Natural killer cell (primary cell): ENCODE results near the gene CEMIP. TPM values are rescaled to one million over a fixed set of nuclear protein-coding genes. Genes with fewer than 3 reads are reported as not detected.

Experiments used
- ATAC-seq, 3 donors: fragments of 150-1000 bp in 2 of 3; fragments of 200-7000 bp in 1 of 3; cut with Tn5 transposase; 1 replicate in 1 of 3; 2 replicates in 2 of 3; pipeline ENCODE4 v1.10.0; 2021; ENCODE audit warnings: mild to moderate bottlenecking in 2 of 3, moderate library complexity in 2 of 3
- DNase-seq, 2 donors: peaks; one replicate each; pipeline versions ENCODE4 v3.0.0 to v3.0.0-alpha.2; 2013 to 2021; ENCODE audit warnings: mixed read lengths in 1 of 2
- H3K27ac ChIP-seq: one replicate; pipeline ENCODE4 v1.5.1; 2013; ENCODE audit warnings: mild to moderate bottlenecking, low read length
- H3K27me3 ChIP-seq: one replicate; pipeline ENCODE4 v1.6.1; 2013; ENCODE audit warnings: low read length; ENCODE audit not compliant: control insufficient read depth, insufficient read depth
- H3K36me3 ChIP-seq: one replicate; pipeline ENCODE4 v1.6.1; 2013; ENCODE audit warnings: low read length; ENCODE audit not compliant: control insufficient read depth, insufficient read depth
- H3K4me1 ChIP-seq: one replicate; pipeline ENCODE4 v1.6.1; 2013; ENCODE audit warnings: low read length; ENCODE audit not compliant: control insufficient read depth, insufficient read depth
- H3K4me3 ChIP-seq: one replicate; pipeline ENCODE4 v1.5.1; 2013; ENCODE audit warnings: low read length
- H3K9me3 ChIP-seq: one replicate; pipeline ENCODE4 v1.6.1; 2013; ENCODE audit warnings: low read length; ENCODE audit not compliant: control insufficient read depth, insufficient read depth
- H3K27ac Mint-ChIP-seq, 2 donors: one replicate each; pipeline ENCODE4 v1.8.0; 2022; ENCODE audit warnings: mild to moderate bottlenecking in 2 of 2, mixed read lengths in 2 of 2, moderate library complexity in 1 of 2
- H3K27me3 Mint-ChIP-seq, 2 donors: one replicate each; pipeline ENCODE4 v1.8.0; 2022; ENCODE audit warnings: low read depth in 2 of 2, mixed read lengths in 2 of 2
- H3K36me3 Mint-ChIP-seq: one replicate; pipeline ENCODE4 v1.8.0; 2022; ENCODE audit warnings: mixed read lengths
- H3K4me1 Mint-ChIP-seq, 2 donors: one replicate each; pipeline ENCODE4 v1.8.0; 2022; ENCODE audit warnings: mixed read lengths in 2 of 2
- H3K4me3 Mint-ChIP-seq: one replicate; pipeline ENCODE4 v1.8.0; 2022; ENCODE audit warnings: mild to moderate bottlenecking, moderate library complexity, mixed read lengths
- H3K9me3 Mint-ChIP-seq, 2 donors: one replicate each; pipeline ENCODE4 v1.8.0; 2022; ENCODE audit warnings: mixed read lengths in 2 of 2
- WGBS: methylation state at CpG from one replicate; pipeline ENCODE4 v1.1.7; 2013; ENCODE audit warnings: missing lambda C conversion rate; ENCODE audit not compliant: insufficient coverage; 5-methylcytosine and 5-hydroxymethylcytosine counted together
- intact Hi-C: fragments of 100-400 bp; cut with micrococcal nuclease; formaldehyde crosslinking; loops from one replicate; pipeline ENCODE4 v1.14.2; 2022
- total RNA-seq, 4 donors: library from RNA; stranded (reverse); fragments of 120-200 nt in 1 of 4; gene quantifications; one replicate each; pipeline versions ENCODE4 v1.2.3 to v1.2.4, GENCODE V29; 2013 to 2022
- TF ChIP-seq, protein P1 (sequence below): fragments of 200-600 bp; IDR thresholded peaks from one replicate; pipeline ENCODE4 v1.8.0; 2022; ENCODE audit warnings: antibody characterized with exemption

Gene CEMIP
- total RNA-seq, 3 donors from 2014 or later (not counting 1 experiment from before 2014, with no cell fraction given), result 0.07 to 0.82 TPM; not detected in 1

DNA sequence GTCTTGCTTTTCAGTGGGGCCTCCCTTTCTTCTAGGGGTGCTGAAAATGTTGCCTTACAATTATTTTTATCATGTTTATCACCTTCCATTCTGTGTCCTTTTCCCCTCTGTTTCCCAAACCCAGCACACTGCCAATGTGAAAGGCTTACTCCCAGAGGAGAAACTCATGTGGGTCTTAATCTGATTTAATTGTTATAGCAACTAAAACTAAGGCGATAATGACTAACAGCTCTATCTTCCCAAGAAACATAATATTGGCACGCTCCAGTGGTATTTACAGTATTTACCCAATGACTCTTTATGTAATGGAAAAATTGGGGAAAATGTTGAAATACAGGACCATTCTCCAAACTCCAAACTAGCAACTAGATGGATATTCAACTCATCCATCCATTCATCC, 152.0 kb downstream of the CEMIP start:
- DNase-seq (no peak), ATAC-seq (no peak)
- Mint-ChIP-seq H3K4me3 (no peak overlapping the region), H3K36me3 (no peaks in the 10 kb centered on the region), H3K27me3 (no peaks in the 10 kb centered on the region), H3K4me1 (peaks cover 13 to 21% of the 10 kb centered on the region in 2 donors), H3K9me3 (no peaks in the 10 kb centered on the region), H3K27ac (no peak overlapping the region)
- H3K27ac ChIP-seq, result no peak overlapping the region
- TF ChIP-seq, protein P1, sequence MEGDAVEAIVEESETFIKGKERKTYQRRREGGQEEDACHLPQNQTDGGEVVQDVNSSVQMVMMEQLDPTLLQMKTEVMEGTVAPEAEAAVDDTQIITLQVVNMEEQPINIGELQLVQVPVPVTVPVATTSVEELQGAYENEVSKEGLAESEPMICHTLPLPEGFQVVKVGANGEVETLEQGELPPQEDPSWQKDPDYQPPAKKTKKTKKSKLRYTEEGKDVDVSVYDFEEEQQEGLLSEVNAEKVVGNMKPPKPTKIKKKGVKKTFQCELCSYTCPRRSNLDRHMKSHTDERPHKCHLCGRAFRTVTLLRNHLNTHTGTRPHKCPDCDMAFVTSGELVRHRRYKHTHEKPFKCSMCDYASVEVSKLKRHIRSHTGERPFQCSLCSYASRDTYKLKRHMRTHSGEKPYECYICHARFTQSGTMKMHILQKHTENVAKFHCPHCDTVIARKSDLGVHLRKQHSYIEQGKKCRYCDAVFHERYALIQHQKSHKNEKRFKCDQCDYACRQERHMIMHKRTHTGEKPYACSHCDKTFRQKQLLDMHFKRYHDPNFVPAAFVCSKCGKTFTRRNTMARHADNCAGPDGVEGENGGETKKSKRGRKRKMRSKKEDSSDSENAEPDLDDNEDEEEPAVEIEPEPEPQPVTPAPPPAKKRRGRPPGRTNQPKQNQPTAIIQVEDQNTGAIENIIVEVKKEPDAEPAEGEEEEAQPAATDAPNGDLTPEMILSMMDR, result no peak
- H3K9me3 ChIP-seq, result no peaks in the 10 kb centered on the region
- no peaks in the 10 kb centered on the region for H3K27me3 ChIP-seq
- WGBS, result no CpG with 5 or more reads among the region's 2 CpGs
- H3K4me1 ChIP-seq, result no peaks in the 10 kb centered on the region
- no peak overlapping the region for H3K4me3 ChIP-seq
- H3K36me3 ChIP-seq, result no peaks in the 10 kb centered on the region
- intact Hi-C loops, result no loop called here

DNA sequence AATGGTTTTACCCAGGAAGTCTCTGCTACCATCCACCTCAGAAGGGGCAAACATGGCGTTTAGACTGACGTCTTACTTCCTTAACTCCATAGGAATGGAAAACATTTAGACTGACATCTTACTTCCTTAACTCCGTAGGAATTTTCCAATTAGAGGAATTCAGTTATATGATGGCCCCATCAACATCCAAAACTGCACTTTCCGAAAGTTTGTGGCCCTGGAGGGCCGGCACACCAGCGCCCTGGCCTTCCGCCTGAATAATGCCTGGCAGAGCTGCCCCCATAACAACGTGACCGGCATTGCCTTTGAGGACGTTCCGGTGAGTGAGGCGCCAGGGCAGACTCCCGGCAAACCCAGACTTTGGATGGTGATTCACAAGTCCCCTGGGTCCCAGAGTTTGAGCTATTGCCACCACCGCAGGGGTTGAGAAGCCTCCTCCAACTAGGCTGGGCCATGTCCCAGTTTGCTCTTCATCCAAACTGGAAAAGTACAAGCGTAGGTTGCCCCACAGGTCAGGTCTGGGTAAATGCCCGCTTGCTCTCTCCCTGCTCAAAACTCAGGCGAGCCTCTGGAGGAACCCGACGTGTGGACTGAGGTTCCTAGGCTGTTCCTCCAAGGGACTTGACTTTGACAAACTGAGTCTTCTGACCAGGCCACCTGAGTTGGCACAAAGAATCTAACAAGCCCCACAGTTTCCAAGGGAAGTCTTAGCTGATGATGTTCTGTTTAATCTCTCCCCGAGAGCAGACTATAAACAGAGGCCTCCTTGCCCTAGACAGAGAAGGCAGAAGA, 152.7 kb downstream of the CEMIP start:
- Histone ChIP-seq H3K9me3 (no peaks in the 10 kb centered on the region), H3K27me3 (no peaks in the 10 kb centered on the region), H3K27ac (no peak overlapping the region), H3K4me3 (no peak overlapping the region), H3K4me1 (no peaks in the 10 kb centered on the region), H3K36me3 (peaks cover 2% of the 10 kb centered on the region)
- intact Hi-C loops, result no loop called here
- no peak for ATAC-seq
- Mint-ChIP-seq H3K27me3 (no peaks in the 10 kb centered on the region), H3K36me3 (no peaks in the 10 kb centered on the region), H3K4me1 (peaks cover 13 to 27% of the 10 kb centered on the region in 2 donors), H3K4me3 (no peak overlapping the region), H3K27ac (no peak overlapping the region), H3K9me3 (no peaks in the 10 kb centered on the region)
- DNase-seq, result no peak
- WGBS, result 97% methylated on average over 20 of the region's 20 CpGs
- TF ChIP-seq, protein P1, result no peak

DNA sequence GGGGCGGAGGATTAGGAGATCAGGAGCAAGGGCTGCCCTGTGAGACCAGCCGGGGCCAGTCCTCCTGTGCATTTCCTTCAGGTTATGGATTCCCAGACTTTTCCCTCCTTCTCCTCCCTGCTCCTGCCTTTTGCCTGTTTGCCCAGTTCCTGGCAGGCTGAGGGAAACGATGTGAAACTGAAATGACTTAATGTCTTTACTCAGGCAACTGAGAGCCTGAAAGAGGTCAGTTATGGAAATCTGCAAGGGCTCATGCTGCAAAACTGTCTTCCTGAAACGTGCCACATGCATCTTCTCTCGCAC, 153.3 kb downstream of the CEMIP start:
- ATAC-seq (no peak), DNase-seq (no peak)
- peaks cover 13 to 27% of the 10 kb centered on the region in 2 donors for H3K4me1 Mint-ChIP-seq
- 84% methylated on average over 4 of the region's 5 CpGs for WGBS
- H3K4me1 ChIP-seq, result no peaks in the 10 kb centered on the region
- no peaks in the 10 kb centered on the region for H3K27me3 ChIP-seq
- H3K4me3 Mint-ChIP-seq, result no peak overlapping the region
- no peak overlapping the region for H3K27ac Mint-ChIP-seq
- H3K36me3 Mint-ChIP-seq, result no peaks in the 10 kb centered on the region
- intact Hi-C loops, result no loop called here
- TF ChIP-seq, protein P1, result no peak
- no peaks in the 10 kb centered on the region for H3K27me3 Mint-ChIP-seq
- no peaks in the 10 kb centered on the region for H3K9me3 Mint-ChIP-seq
- H3K9me3 ChIP-seq, result no peaks in the 10 kb centered on the region
- H3K27ac ChIP-seq, result no peak overlapping the region
- H3K36me3 ChIP-seq, result peaks cover 2% of the 10 kb centered on the region
- H3K4me3 ChIP-seq, result no peak overlapping the region

DNA sequence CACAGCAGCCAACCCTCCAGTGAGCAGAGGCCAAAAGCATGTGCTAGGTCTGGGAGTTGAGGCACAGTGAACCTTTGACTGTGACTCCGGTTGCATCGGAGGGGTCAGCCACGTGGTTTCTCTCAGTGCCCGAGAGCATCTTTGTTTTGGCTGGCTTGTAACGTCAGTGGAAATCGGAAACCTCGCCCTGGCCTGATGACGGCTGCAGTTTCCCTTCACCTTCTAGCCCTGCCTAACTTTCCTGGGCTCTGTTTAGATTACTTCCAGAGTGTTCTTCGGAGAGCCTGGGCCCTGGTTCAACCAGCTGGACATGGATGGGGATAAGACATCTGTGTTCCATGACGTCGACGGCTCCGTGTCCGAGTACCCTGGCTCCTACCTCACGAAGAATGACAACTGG, 153.8 kb downstream of the CEMIP start:
- H3K27ac Mint-ChIP-seq, result no peak overlapping the region
- Histone ChIP-seq H3K4me1 (no peaks in the 10 kb centered on the region), H3K27me3 (no peaks in the 10 kb centered on the region), H3K4me3 (no peak overlapping the region), H3K36me3 (peaks cover 2% of the 10 kb centered on the region), H3K27ac (no peak overlapping the region), H3K9me3 (no peaks in the 10 kb centered on the region)
- 95% methylated on average over 15 of the region's 15 CpGs for WGBS
- H3K27me3 Mint-ChIP-seq, result no peaks in the 10 kb centered on the region
- no peak overlapping the region for H3K4me3 Mint-ChIP-seq
- H3K4me1 Mint-ChIP-seq, result peaks cover 13 to 23% of the 10 kb centered on the region in 2 donors
- no peak for DNase-seq
- intact Hi-C loops, result no loop called here
- H3K9me3 Mint-ChIP-seq, result no peaks in the 10 kb centered on the region
- TF ChIP-seq, protein P1, result no peak
- H3K36me3 Mint-ChIP-seq, result no peaks in the 10 kb centered on the region
- no peak for ATAC-seq
